A549 (cell line): ENCODE results near the gene SH2D2A. TPM values are rescaled to one million over a fixed set of nuclear protein-coding genes. Genes with fewer than 3 reads are reported as not detected.
A peak's percentile ranks its signal among the peaks of the same experiment; 100 is the strongest.

Source experiments
- ATAC-seq, 2 experiments: fragments of 200-7000 bp in 1 of 2; fragments of >200 bp in 1 of 2; cut with Nextera tagmentation in 1 of 2; cut with Tn5 transposase in 1 of 2; 3 replicates each; pipeline versions ENCODE4 v1.8.0 to v1.9.1; 2018 to 2020; ENCODE audit warnings: mild to moderate bottlenecking in 1 of 2, moderate library complexity in 1 of 2
- CTCF ChIA-PET: fragments of 300-600 bp; sonication (Branson Sonifier 250); formaldehyde crosslinking; extraction: SDS; loops from one replicate; lab custom pipeline; 2021; ENCODE audit warnings: antibody characterized with exemption, inconsistent platforms; lab: Yijun Ruan, JAX
- POLR2A ChIA-PET: fragments of 350-600 bp; formaldehyde crosslinking; extraction: SDS; loops from one replicate; lab custom pipeline; 2021; ENCODE audit warnings: antibody characterized with exemption, inconsistent platforms; lab: Yijun Ruan, JAX
- DNase-seq, 2 experiments: peaks; one replicate each; pipeline versions ENCODE4 v3.0.0 to v3.0.0-alpha.2; 2011 to 2016; ENCODE audit warnings: low read depth in 1 of 2, low spot score in 1 of 2
- FAIRE-seq: peaks from 2 replicates; lab custom pipeline; 2011; peaks lifted over from hg19 to GRCh38; lab: Jason Lieb, UNC
- H3K27ac ChIP-seq, 2 experiments: fragments of >200 bp; sonication (Bioruptor Twin); formaldehyde crosslinking; 3 replicates each; pipeline ENCODE4 v1.5.1; 2016 to 2017
- H3K4me1 ChIP-seq: fragments of >200 bp; sonication (Bioruptor Twin); formaldehyde crosslinking; 3 replicates; pipeline ENCODE4 v1.6.1; 2016
- H3K4me2 ChIP-seq: fragments of >200 bp; sonication (Bioruptor Twin); formaldehyde crosslinking; 3 replicates; pipeline ENCODE4 v1.6.1; 2016
- H3K4me3 ChIP-seq: fragments of >200 bp; sonication (Bioruptor Twin); formaldehyde crosslinking; 3 replicates; pipeline ENCODE4 v1.5.1; 2016
- H3K9me3 ChIP-seq: fragments of >200 bp; sonication (Bioruptor Twin); formaldehyde crosslinking; 3 replicates; pipeline ENCODE4 v1.6.1; 2016
- BHLHE40 ChIP-seq: IDR thresholded peaks from 2 replicates; pipeline ENCODE4 v1.6.1; 2012; ENCODE audit warnings: low read depth, low read length, inconsistent platforms
- CEBPB ChIP-seq, 2 experiments: fragments of >200 bp in 1 of 2; sonication (Bioruptor Twin) in 1 of 2; formaldehyde crosslinking in 1 of 2; IDR thresholded peaks; 2 replicates each; pipeline ENCODE4 v1.6.1; 2012 to 2016
- EP300 ChIP-seq, 2 experiments: fragments of >200 bp; sonication (Bioruptor Twin); formaldehyde crosslinking; IDR thresholded peaks; 2 replicates in 1 of 2; 3 replicates in 1 of 2; pipeline ENCODE4 v1.6.1; 2016 to 2017
- ESRRA ChIP-seq: fragments of 150-350 bp; IDR thresholded peaks from 2 replicates; pipeline ENCODE4 v1.6.1; 2014; ENCODE audit warnings: mild to moderate bottlenecking, low read length, borderline replicate concordance
- FOSB ChIP-seq: fragments of 250-450 bp; sonication (Bioruptor Pico); IDR thresholded peaks from 2 replicates; pipeline ENCODE4 v1.5.0; 2020; ENCODE audit warnings: mild to moderate bottlenecking, moderate library complexity
- FOSL2 ChIP-seq, 2 experiments: fragments of 450-650 bp in 1 of 2; fragments of >200 bp in 1 of 2; sonication (Bioruptor Twin) in 1 of 2; formaldehyde crosslinking; IDR thresholded peaks; 2 replicates each; pipeline versions ENCODE4 v1.5.0 to v1.6.1; 2016 to 2020; ENCODE audit warnings: mild to moderate bottlenecking in 1 of 2, moderate library complexity in 1 of 2
- JUN ChIP-seq, 2 experiments: fragments of >200 bp; sonication (Bioruptor Twin); formaldehyde crosslinking; IDR thresholded peaks; 2 replicates in 1 of 2; 3 replicates in 1 of 2; pipeline ENCODE4 v1.6.1; 2016 to 2017
- KDM1A ChIP-seq: fragments of 200-600 bp; sonication (generic); IDR thresholded peaks from 2 replicates; pipeline ENCODE4 v1.6.1; 2016; ENCODE audit warnings: low read depth, mild to moderate bottlenecking
- KDM5A ChIP-seq: fragments of 200-600 bp; sonication (generic); IDR thresholded peaks from 2 replicates; pipeline ENCODE4 v1.6.1; 2016; ENCODE audit warnings: antibody characterized with exemption, mild to moderate bottlenecking
- MAZ ChIP-seq: fragments of 150-350 bp; IDR thresholded peaks from 2 replicates; pipeline ENCODE4 v1.6.1; 2014; ENCODE audit warnings: antibody characterized with exemption, low read depth, low read length, borderline replicate concordance
- NFE2L2 ChIP-seq: fragments of 150-350 bp; conservative IDR thresholded peaks from 2 replicates; pipeline ENCODE4 v1.6.1; 2014; ENCODE audit warnings: low read length
- POLR2AphosphoS2 ChIP-seq: conservative IDR thresholded peaks from 2 replicates; pipeline ENCODE4 v1.6.1; 2012; ENCODE audit warnings: low read length, improper control_type of control experiment, inconsistent platforms
- RNF2 ChIP-seq: fragments of 200-600 bp; sonication (generic); IDR thresholded peaks from 2 replicates; pipeline ENCODE4 v1.6.1; 2016; ENCODE audit warnings: low read depth, mild to moderate bottlenecking, antibody characterized with exemption, moderate library complexity, borderline replicate concordance
- ZC3H11A ChIP-seq: fragments of 450-650 bp; IDR thresholded peaks from 2 replicates; pipeline ENCODE4 v1.6.1; 2014; ENCODE audit warnings: antibody characterized with exemption, mild to moderate bottlenecking
- ZNF302 ChIP-seq: fragments of 250-450 bp; sonication (Bioruptor Pico); IDR thresholded peaks from 2 replicates; pipeline ENCODE4 v1.9.0; 2021; ENCODE audit warnings: inconsistent platforms, mild to moderate bottlenecking, moderate library complexity
- WGBS: methylation state at CpG from one replicate; pipeline ENCODE4 v1.1.6; 2017; ENCODE audit errors: missing lambda C conversion rate; 5-methylcytosine and 5-hydroxymethylcytosine counted together
- polyA plus RNA-seq, 4 experiments: library from polyadenylated mRNA; depleted of rRNA in 3 of 4; stranded (reverse); fragments of >200 nt; fragmentation: RNase III in 1 of 4; extraction: RNeasy Plus Mini Kit Qiagen cat#74134 plus additional on column Dnase treatment in 1 of 4; gene quantifications; 2 replicates in 3 of 4; 3 replicates in 1 of 4; pipeline ENCODE4 v1.2.3, GENCODE V29; 2011 to 2017
- TF ChIP-seq, protein P1 (sequence below): fragments of 250-450 bp; sonication (Bioruptor Pico); IDR thresholded peaks from 2 replicates; pipeline ENCODE4 v1.5.0; 2020; ENCODE audit warnings: low read depth, mild to moderate bottlenecking, moderate library complexity
- TF ChIP-seq, protein P2 (sequence below): fragments of >200 bp; sonication (Bioruptor Twin); formaldehyde crosslinking; IDR thresholded peaks from 3 replicates; pipeline ENCODE4 v1.6.1; 2016

SH2D2A gene
- polyA plus RNA-seq, 2 of the 4 experiments (the other 2 are of a cell fraction) = 1.6 to 1.8 TPM

DNA sequence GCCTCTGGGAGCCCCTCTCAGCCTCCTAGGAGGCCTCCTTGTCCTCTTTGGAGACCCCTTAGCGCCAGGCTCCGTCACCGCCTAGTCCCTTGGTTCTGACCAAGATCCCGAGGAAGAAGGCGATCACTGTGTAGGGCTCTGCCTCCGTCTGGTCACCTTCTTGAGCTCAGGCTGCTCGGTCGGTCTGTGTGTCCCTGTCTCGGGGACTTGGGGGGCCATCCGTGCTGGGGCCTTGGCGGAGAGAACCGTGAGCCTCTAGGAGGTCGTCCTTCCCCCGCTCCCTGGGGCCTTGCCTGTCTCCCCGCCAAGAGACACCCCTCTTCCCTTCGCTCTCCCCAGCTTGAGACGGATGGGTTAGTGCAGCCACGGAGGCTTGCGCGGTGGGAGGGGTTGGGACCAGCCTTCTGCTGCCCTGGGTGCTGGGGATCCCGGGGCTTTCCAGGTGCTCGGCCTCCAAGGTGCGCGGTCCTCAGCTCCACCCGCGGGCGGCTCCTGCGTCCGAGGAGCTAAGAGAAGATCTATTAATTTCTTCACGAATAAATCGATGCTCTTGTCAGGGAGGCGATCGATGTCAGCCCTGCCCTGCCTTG, 43.0 kb upstream of the SH2D2A start:
- Histone ChIP-seq H3K4me2 (peak overlapping the region; percentile 94), H3K9me3 (no peaks in the 10 kb centered on the region), H3K27ac (peak overlapping the region in 1 of 2 experiments; percentile 59; a peak in 2 of 6 replicates), H3K4me3 (peak overlapping the region; percentile 46), H3K4me1 (peaks cover 8% of the 10 kb centered on the region; the same call in 1 of the 3 replicates)
- ATAC-seq = peak; percentile 19 to 63; a peak in 3 of 6 replicates
- POLR2A ChIA-PET = interaction anchor here (1.0 to 1.4 kb wide), 6 partner anchors 47 to 131 kb away, joined by 3 to 10 read pairs (median 4); partner anchors contain the start of genes ISG20L2, METTL25B, MRPL24 and PRCC
- DNase-seq = peak in 1 of 2 experiments; percentile 24
- 7% methylated on average over 22 of the region's 33 CpGs for WGBS
- TF ChIP-seq ESRRA = no peak
- TF ChIP-seq, protein P1, sequence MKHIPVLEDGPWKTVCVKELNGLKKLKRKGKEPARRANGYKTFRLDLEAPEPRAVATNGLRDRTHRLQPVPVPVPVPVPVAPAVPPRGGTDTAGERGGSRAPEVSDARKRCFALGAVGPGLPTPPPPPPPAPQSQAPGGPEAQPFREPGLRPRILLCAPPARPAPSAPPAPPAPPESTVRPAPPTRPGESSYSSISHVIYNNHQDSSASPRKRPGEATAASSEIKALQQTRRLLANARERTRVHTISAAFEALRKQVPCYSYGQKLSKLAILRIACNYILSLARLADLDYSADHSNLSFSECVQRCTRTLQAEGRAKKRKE = no peak
- no peak for FAIRE-seq
- CTCF ChIA-PET = interaction anchor here (0.6 to 20.9 kb wide), 58 partner anchors 7 to 478 kb away, joined by 3 to 480 read pairs (median 6); partner anchors contain the start of genes HAPLN2, ISG20L2, LRRC71 and METTL25B

DNA sequence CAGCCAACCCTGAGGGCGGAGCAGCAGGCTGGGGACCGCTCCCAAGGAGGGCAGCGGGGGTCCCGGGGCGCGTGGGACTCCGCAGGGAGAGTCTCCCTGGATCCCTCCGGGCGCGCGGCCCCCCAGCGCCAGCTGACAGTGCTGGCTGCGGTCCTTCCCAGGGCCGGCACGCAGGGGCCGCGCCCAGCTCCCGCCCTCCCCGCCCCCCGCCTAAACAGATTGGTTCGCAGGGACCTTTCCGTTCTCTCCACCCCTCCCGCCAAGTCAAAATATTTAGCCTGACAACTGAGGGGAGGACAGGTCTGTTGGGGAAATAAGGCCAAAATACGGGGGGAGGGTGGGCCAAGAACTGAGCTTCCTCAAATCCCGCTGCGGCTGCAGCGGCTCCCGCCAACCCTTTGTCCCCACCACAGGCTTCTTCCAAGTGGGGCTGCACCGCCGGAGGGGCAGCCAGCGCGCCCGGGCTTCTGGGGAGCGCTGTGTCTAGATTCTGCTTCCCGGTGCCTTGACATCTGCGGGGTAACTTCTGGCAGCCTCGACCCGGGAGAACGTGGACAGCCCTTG, 42.4 kb upstream of the SH2D2A start, which contains the start of gene INSRR:
Gene INSRR (minus strand): TSS at position 159 of the 564 bp plus-strand sequence. CDS start 496 bp downstream, outside the sequence.
- FAIRE-seq = no peak
- 69% methylated on average over 38 of the region's 39 CpGs for WGBS
- DNase-seq = no peak
- H3K27ac ChIP-seq = peak within 1 kb of the TSS in 1 of 2 experiments; percentile 59; a peak in 2 of 6 replicates
- H3K9me3 ChIP-seq = no peaks in the 10 kb centered on the region
- H3K4me2 ChIP-seq = peak within 1 kb of the TSS; percentile 94
- CTCF ChIA-PET = interaction anchor here (0.9 to 20.9 kb wide), 34 partner anchors 10 to 234 kb away, joined by 3 to 480 read pairs (median 9); partner anchors contain the start of genes ISG20L2, LRRC71, METTL25B and PEAR1
- peak in 1 of 2 experiments; percentile 2; a peak in 3 of 6 replicates for ATAC-seq
- peaks cover 8% of the 10 kb centered on the region; the same call in 1 of the 3 replicates for H3K4me1 ChIP-seq
- H3K4me3 ChIP-seq = peak within 1 kb of the TSS; percentile 46
- POLR2A ChIA-PET = interaction anchor here (1.0 to 1.4 kb wide), 3 partner anchors 61 to 131 kb away, joined by 4 to 10 read pairs (median 7); partner anchors contain the start of genes ISG20L2, METTL25B and MRPL24
- TF ChIP-seq MAZ (no peak), CEBPB (IDR thresholded peaks at IDR 0.05) (no peak), FOSL2 (IDR thresholded peaks at IDR 0.05) (no peak), FOSL2 (CRISPR knock-in tag; IDR thresholded peaks at IDR 0.05) (no peak), KDM5A (no peak), RNF2 (no peak), ESRRA (no peak), FOSB (CRISPR knock-in tag) (no peak)
- TF ChIP-seq, protein P2, sequence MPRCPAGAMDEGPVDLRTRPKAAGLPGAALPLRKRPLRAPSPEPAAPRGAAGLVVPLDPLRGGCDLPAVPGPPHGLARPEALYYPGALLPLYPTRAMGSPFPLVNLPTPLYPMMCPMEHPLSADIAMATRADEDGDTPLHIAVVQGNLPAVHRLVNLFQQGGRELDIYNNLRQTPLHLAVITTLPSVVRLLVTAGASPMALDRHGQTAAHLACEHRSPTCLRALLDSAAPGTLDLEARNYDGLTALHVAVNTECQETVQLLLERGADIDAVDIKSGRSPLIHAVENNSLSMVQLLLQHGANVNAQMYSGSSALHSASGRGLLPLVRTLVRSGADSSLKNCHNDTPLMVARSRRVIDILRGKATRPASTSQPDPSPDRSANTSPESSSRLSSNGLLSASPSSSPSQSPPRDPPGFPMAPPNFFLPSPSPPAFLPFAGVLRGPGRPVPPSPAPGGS = no peak
- TF ChIP-seq, all 56 proteins: peak for 0

DNA sequence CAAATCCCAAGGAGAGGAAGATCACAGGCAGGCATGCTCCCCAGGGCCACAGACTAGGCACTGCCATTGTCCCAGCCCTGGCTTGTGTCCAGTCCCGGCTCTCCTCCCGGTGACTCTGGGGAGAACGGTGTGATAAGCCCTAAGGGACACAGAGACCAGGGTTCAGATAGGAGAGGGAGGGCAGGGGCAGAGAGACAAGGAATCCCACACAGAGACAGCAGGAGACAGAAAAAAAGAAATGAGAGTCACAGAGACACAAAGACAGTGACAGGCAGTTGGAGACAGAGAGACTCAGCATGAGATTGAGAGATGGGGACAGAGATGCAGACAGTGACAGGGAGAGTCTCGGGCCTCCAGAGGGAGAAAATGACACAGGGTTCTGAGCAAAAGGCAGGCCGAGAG, 41.9 kb upstream of the SH2D2A start:
- Histone ChIP-seq H3K4me3 (no peak overlapping the region), H3K4me1 (peaks cover 8% of the 10 kb centered on the region; the same call in 1 of the 3 replicates), H3K9me3 (no peaks in the 10 kb centered on the region), H3K4me2 (no peak overlapping the region), H3K27ac (no peak overlapping the region)
- FAIRE-seq = no peak
- CTCF ChIA-PET = interaction anchor here (0.9 to 20.9 kb wide), 22 partner anchors 10 to 180 kb away, joined by 3 to 480 read pairs (median 18); partner anchors contain the start of genes ISG20L2, LRRC71, METTL25B and PEAR1
- no peak for ATAC-seq
- no peak for DNase-seq
- 65% methylated on average over 5 of the region's 5 CpGs for WGBS
- TF ChIP-seq KDM1A (no peak), POLR2AphosphoS2 (no peak), ZC3H11A (no peak), JUN (IDR thresholded peaks at IDR 0.05) (no peak), KDM5A (no peak), ZNF302 (no peak), EP300 (IDR thresholded peaks at IDR 0.05) (no peak), BHLHE40 (no peak), NFE2L2 (no peak)
- POLR2A ChIA-PET = no interaction called here
